Esophagus muscularis mucosa (tissue), 4 donors: ENCODE data around the gene TP53RK. TPM values are rescaled to one million over a fixed set of nuclear protein-coding genes. Genes with fewer than 3 reads are reported as not detected.
"Not testable (repeated sequence)": the region's sequence is repeated elsewhere in the genome, so short reads cannot be mapped to it uniquely, and the experiment has no call there.

Experiments used
- DNase-seq: peaks from one replicate; pipeline ENCODE4 v3.0.0-alpha.2; 2017; ENCODE audit errors: extremely low spot score
- H3K27ac ChIP-seq, 4 donors: fragments of 200-600 bp; sonication (generic); replicated peaks in 1 of 4; 1 replicate in 3 of 4; 2 replicates in 1 of 4; pipeline ENCODE4 v1.5.1; 2016 to 2019; ENCODE audit warnings: mild to moderate bottlenecking in 1 of 4
- H3K27me3 ChIP-seq, 4 donors: fragments of 200-600 bp; sonication (generic); one replicate each; pipeline versions ENCODE4 v1.5.1 to v1.6.0; 2016 to 2019
- H3K36me3 ChIP-seq, 4 donors: fragments of 200-600 bp; sonication (generic); one replicate each; pipeline ENCODE4 v1.5.1; 2016 to 2019
- H3K4me1 ChIP-seq, 4 donors: fragments of 200-600 bp; sonication (generic); one replicate each; pipeline ENCODE4 v1.5.1; 2016 to 2019
- H3K4me3 ChIP-seq, 4 donors: fragments of 200-600 bp; sonication (generic); 1 replicate in 2 of 4; 2 replicates in 2 of 4; pipeline ENCODE4 v1.5.1; 2016 to 2019; ENCODE audit warnings: mild to moderate bottlenecking in 4 of 4, moderate library complexity in 1 of 4
- H3K9me3 ChIP-seq, 4 donors: fragments of 200-600 bp; sonication (generic); 1 replicate in 3 of 4; 2 replicates in 1 of 4; pipeline ENCODE4 v1.5.1; 2016 to 2019
- EP300 ChIP-seq: sonication (generic); formaldehyde crosslinking; IDR thresholded peaks from one replicate; pipeline ENCODE4 v1.6.1; 2017; ENCODE audit warnings: antibody characterized with exemption
- POLR2A ChIP-seq: fragments of 450-650 bp; IDR thresholded peaks from one replicate; pipeline ENCODE4 v1.6.1; 2017; ENCODE audit warnings: antibody characterized with exemption, moderate library complexity, mild to moderate bottlenecking, low read depth
- POLR2AphosphoS5 ChIP-seq, 2 donors: sonication (generic); formaldehyde crosslinking; IDR thresholded peaks; one replicate each; pipeline ENCODE4 v1.6.1; 2017; ENCODE audit warnings: antibody characterized with exemption in 2 of 2
- WGBS: methylation state at CpG from one replicate; pipeline ENCODE4 v1.1.5; 2018; 5-methylcytosine and 5-hydroxymethylcytosine counted together
- intact Hi-C: fragments of 100-400 bp; cut with DNase I; formaldehyde crosslinking; loops from one replicate; pipeline ENCODE4 v1.15.1; 2023
- total RNA-seq, 4 donors: library from RNA; depleted of rRNA; stranded (reverse); fragments of >200 nt; gene quantifications; one replicate each; pipeline versions ENCODE4 v1.1.0 to v1.2.1, GENCODE V29; 2016
- TF ChIP-seq, protein P1 (sequence below), 3 experiments: fragments of 200-600 bp in 2 of 3; fragments of 450-650 bp in 1 of 3; sonication (generic) in 2 of 3; IDR thresholded peaks; one replicate each; pipeline ENCODE4 v1.5.1; 2017 to 2019; ENCODE audit warnings: antibody characterized with exemption in 3 of 3, mild to moderate bottlenecking in 2 of 3, moderate library complexity in 1 of 3

TP53RK gene
- total RNA-seq, 4 donors from 2014 or later, result 19.9 to 22.2 (median 21.0) TPM

DNA sequence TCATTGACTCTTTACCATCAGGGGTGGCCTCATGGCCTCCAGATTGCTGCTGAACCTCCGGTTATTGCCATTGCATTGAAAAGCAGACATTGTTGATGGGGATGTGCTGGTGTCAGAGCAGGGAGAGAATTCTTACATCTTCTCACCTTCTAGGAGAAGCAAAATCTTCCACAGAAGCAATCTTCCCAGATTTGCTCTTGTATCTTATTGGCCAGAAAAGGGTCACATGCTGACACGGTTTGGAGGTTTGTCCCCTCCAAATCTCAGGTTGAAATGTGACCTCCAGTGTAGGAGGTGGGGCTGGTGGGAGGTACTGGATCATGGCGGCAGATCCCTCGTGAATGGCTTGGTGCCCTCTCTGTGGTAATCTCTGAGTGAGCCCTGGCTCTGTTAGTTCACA lies 10.7 kb downstream of the TP53RK start:
- Histone ChIP-seq H3K27ac (no peak overlapping the region), H3K27me3 (no peaks in the 10 kb centered on the region), H3K4me3 (no peak overlapping the region), H3K9me3 (no peaks in the 10 kb centered on the region), H3K4me1 (peaks cover 10 to 25% (median 21%) of the 10 kb centered on the region in 4 donors), H3K36me3 (peaks cover 0 to 9% (median 2%) of the 10 kb centered on the region in 4 donors)
- intact Hi-C loops, result no loop called here
- no peak for DNase-seq
- WGBS, result 96% methylated on average over 4 of the region's 4 CpGs
- TF ChIP-seq EP300 (no peak), POLR2A (no peak), POLR2AphosphoS5 (IDR thresholded peaks at IDR 0.05) (no peak)
- TF ChIP-seq, protein P1, sequence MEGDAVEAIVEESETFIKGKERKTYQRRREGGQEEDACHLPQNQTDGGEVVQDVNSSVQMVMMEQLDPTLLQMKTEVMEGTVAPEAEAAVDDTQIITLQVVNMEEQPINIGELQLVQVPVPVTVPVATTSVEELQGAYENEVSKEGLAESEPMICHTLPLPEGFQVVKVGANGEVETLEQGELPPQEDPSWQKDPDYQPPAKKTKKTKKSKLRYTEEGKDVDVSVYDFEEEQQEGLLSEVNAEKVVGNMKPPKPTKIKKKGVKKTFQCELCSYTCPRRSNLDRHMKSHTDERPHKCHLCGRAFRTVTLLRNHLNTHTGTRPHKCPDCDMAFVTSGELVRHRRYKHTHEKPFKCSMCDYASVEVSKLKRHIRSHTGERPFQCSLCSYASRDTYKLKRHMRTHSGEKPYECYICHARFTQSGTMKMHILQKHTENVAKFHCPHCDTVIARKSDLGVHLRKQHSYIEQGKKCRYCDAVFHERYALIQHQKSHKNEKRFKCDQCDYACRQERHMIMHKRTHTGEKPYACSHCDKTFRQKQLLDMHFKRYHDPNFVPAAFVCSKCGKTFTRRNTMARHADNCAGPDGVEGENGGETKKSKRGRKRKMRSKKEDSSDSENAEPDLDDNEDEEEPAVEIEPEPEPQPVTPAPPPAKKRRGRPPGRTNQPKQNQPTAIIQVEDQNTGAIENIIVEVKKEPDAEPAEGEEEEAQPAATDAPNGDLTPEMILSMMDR (IDR thresholded peaks at IDR 0.05), result no peak

DNA sequence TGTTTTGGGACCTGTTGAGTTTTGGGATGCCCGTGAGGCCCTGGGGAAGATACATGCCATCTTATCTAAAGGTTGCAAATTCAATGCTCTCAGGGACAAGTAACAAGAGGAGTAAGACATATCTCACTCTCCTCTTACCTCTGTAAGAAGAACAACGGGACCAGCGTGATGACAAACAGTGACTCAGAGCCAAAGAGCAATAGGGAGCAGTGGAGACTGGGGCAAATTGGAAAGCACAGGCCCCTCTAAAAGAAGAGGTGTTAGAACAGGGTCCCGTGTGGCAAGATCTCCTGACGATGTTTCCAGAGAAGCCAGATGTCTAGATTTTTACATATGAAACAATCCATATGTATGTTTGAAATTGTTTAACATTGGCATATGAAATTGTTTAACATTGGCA lies 11.6 kb downstream of the TP53RK start:
- WGBS, result 90% methylated on average over 5 of the region's 5 CpGs
- H3K36me3 ChIP-seq, result peaks cover 0 to 9% (median 2%) of the 10 kb centered on the region in 4 donors

DNA sequence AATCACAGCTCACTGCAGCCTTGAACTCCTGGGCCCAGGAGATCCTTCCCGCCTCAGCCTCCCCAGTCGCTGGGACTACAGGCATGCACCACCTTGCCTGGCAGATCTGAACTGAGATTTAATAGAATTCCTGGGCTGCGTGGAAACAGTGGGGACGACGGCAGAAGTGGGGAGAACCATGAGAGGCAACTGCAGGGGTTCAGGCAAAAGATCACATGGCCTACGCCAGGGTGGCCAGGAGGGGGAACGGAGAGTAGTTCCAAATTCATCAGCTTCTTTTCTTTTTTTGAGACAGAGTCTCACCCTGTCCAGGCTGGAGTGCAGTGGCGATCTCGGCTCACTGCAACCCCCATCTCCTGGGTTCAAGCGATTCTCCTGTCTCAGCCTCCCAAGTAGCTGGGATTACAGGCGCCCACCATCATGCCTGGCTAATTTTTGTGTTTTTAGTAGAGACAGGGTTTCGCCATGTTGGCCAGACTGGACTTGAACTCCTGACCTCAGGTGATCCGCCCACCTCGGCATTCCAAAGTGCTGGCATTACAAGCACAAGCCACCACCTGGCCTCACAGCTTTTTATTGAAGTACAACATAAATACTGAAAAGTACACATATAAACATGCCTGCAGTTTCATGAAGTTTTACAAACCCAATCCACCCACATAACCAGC lies 12.5 kb downstream of the TP53RK start:
- H3K27ac ChIP-seq, H3K36me3 ChIP-seq, H3K27me3 ChIP-seq, H3K4me3 ChIP-seq, intact Hi-C loops, DNase-seq: not testable (repeated sequence)
- peaks cover 0 to 11% (median 9%) of the 10 kb centered on the region in 4 donors for H3K4me1 ChIP-seq
- H3K9me3 ChIP-seq, result peaks cover 0 to 10% (median 0%) of the 10 kb centered on the region in 4 donors
- WGBS, result 89% methylated on average over 9 of the region's 14 CpGs

More for the DNA sequence above, 11.6 kb downstream of the TP53RK start:
- Histone ChIP-seq H3K4me1 (peaks cover 1 to 16% (median 12%) of the 10 kb centered on the region in 4 donors), H3K27me3 (no peaks in the 10 kb centered on the region), H3K4me3 (no peak overlapping the region), H3K27ac (no peak overlapping the region), H3K9me3 (peaks cover 0 to 3% (median 0%) of the 10 kb centered on the region in 4 donors)
- no peak for DNase-seq
- intact Hi-C loops, result no loop called here
- TF ChIP-seq EP300 (no peak), POLR2AphosphoS5 (IDR thresholded peaks at IDR 0.05) (no peak), POLR2A (no peak)
- TF ChIP-seq, protein P1 (IDR thresholded peaks at IDR 0.05), result no peak

DNA sequence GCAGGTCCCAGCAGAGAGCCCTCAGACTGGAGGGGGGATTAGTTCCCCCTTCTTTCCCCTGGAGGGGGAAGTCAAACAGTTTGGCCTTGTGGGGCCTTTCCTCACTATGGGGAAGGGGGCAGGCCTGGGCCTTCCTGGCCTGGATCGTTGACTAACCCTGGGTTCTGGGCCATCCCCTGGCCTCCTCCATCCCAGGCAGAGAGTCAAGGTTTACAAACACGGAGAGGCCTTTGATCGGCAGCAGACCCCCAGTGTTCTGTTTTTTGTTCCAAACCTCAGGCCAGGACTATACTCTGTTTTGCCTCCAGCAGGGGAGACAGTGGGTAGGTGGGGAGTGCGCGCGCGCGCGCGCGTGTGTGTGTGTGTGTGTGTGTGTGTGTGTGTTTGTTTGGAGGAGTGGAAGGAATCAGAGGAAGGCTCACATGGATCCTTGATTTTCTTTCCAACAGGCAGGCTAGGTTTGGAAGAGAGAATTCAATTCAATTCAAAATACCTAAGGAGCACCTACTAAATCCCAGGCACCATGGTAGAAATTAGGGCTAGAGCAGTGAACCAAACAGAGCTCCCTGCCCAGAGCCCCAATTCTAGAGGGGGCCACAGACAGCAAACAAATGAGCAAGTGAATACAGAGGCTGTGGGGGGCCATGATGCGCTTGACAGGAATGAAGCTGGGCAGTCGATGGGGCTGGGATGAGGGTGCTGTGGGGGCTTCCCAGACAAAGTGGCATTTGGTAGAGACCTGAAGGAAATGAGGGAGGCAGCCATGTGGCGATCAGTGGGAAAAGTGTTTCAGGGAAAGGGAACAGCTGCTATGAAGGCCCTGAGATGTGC lies 14.8 kb downstream of the TP53RK start:
- intact Hi-C loops, result no loop called here
- Histone ChIP-seq H3K4me3 (no peak overlapping the region), H3K4me1 (no peaks in the 10 kb centered on the region), H3K9me3 (peaks cover 0 to 25% (median 0%) of the 10 kb centered on the region in 4 donors), H3K27ac (no peak overlapping the region), H3K36me3 (no peaks in the 10 kb centered on the region), H3K27me3 (no peaks in the 10 kb centered on the region)
- no peak for DNase-seq
- 86% methylated on average over 11 of the region's 14 CpGs for WGBS
- no peak for TF ChIP-seq POLR2A
- TF ChIP-seq POLR2AphosphoS5 (IDR thresholded peaks at IDR 0.05), result no peak
- TF ChIP-seq EP300, result no peak
- TF ChIP-seq, protein P1 (IDR thresholded peaks at IDR 0.05), result no peak

DNA sequence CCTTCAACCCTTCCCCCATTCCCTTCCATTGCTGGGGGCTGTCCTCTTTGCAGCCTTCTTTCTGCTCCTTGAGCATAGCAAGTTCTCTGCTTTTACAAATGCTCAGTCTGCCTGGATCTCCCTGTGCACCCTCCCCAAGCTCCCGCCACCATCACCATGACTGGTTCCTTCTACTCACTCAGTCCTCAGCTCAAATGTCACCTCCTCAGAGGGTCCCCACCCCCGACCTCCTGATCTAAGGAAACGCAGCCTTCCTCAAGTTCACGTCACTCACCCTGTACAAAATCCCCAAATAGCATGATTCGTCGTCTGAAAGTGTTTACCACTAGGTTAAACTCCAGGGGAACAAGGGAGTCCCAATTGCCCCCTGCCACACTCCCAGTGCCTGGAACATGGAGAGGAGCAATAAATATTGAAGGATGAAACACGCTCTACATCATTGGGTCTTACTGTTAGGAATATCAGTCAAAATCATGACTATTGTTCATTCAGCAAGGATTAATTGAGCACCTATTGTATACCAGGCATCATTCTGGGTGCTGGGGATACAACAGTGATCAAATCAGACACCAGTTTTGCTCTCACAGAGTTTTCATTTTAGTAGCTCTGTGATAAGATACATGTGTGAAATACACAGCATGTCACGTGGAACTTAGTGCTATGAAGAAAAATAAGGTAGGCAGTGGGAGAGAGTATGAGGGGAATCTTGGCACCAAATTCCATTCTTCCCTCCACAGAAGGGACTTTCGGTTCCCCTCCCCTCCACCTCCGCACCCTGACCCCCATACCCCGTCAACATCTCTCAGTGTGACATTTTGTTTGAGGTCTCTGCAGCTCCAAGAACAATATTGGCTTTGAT lies 15.6 kb downstream of the TP53RK start:
- TF ChIP-seq, protein P1 (IDR thresholded peaks at IDR 0.05), result no peak
- no peak for TF ChIP-seq POLR2AphosphoS5 (IDR thresholded peaks at IDR 0.05)
- no peak for TF ChIP-seq EP300
- no peak for TF ChIP-seq POLR2A
- H3K4me3 ChIP-seq, result no peak overlapping the region
- no peak overlapping the region for H3K27ac ChIP-seq
- no peaks in the 10 kb centered on the region for H3K4me1 ChIP-seq
- no peaks in the 10 kb centered on the region for H3K27me3 ChIP-seq
- no peak for DNase-seq
- 86% methylated on average over 11 of the region's 11 CpGs for WGBS
- no peaks in the 10 kb centered on the region for H3K36me3 ChIP-seq
- intact Hi-C loops, result no loop called here
- peaks cover 0 to 25% (median 0%) of the 10 kb centered on the region in 4 donors for H3K9me3 ChIP-seq
